SK-N-SH (cell line): Measurements from ENCODE around the gene ACO1.

Source experiments
- ELF1 ChIP-seq: IDR thresholded peaks from 2 replicates; pipeline ENCODE4 v1.4.0; 2012
- MXI1 ChIP-seq: IDR thresholded peaks from 2 replicates; pipeline ENCODE4 v1.6.1; 2012; ENCODE audit warnings: mild to moderate bottlenecking, low read depth, low read length, improper control_type of control experiment
- POLR2AphosphoS5 ChIP-seq: IDR thresholded peaks from 2 replicates; pipeline ENCODE4 v1.6.1; 2012; ENCODE audit warnings: low read depth, low read length
- RAD21 ChIP-seq: IDR thresholded peaks from 2 replicates; pipeline ENCODE4 v1.6.1; 2012; ENCODE audit warnings: mild to moderate bottlenecking, low read length
- TF ChIP-seq, protein P1 (sequence below): fragments of 200-600 bp; sonication (generic); IDR thresholded peaks from 2 replicates; pipeline ENCODE4 v1.6.1; 2017; ENCODE audit warnings: antibody characterized with exemption, mild to moderate bottlenecking, moderate library complexity
- TF ChIP-seq, protein P2 (sequence below): IDR thresholded peaks from 2 replicates; pipeline ENCODE4 v1.4.0; 2012; ENCODE audit warnings: low read depth

DNA sequence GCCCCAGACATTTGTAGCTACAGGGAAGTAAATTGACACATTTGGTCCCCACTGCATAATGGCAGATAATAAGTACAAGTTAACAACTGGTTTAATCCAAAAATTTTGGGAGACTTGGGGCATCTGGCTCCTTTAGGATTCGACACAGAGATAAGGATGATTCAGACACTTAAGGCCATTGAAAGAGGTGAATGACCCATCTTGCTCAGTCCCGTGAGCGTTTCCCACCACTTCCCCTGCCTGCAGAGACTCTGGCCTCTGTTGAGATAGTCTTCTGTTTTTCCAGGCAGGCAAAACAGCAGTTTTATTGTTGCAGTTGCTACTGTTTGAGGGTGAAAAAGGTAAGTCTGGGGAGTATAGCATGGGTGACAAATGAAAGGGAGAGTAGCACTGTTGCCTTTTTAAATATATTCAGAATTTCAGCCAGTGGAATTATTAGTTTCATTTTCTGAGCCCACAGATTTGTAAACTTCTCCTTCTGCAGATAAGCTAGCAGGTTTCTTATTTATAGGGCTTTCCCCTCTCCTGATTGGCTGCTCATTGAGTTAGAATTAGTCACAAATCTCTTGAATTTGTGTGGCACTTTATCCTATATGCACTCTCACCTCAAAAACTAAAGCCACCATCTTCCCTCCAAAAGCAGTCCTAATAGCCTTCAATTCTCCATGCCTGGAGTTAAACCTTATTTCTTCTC, 19.3 kb downstream of the ACO1 start:
- TF ChIP-seq MXI1 (no peak), ELF1 (no peak), POLR2AphosphoS5 (no peak), RAD21 (no peak)
- TF ChIP-seq, protein P1, sequence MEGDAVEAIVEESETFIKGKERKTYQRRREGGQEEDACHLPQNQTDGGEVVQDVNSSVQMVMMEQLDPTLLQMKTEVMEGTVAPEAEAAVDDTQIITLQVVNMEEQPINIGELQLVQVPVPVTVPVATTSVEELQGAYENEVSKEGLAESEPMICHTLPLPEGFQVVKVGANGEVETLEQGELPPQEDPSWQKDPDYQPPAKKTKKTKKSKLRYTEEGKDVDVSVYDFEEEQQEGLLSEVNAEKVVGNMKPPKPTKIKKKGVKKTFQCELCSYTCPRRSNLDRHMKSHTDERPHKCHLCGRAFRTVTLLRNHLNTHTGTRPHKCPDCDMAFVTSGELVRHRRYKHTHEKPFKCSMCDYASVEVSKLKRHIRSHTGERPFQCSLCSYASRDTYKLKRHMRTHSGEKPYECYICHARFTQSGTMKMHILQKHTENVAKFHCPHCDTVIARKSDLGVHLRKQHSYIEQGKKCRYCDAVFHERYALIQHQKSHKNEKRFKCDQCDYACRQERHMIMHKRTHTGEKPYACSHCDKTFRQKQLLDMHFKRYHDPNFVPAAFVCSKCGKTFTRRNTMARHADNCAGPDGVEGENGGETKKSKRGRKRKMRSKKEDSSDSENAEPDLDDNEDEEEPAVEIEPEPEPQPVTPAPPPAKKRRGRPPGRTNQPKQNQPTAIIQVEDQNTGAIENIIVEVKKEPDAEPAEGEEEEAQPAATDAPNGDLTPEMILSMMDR: no peak
- TF ChIP-seq, protein P2, sequence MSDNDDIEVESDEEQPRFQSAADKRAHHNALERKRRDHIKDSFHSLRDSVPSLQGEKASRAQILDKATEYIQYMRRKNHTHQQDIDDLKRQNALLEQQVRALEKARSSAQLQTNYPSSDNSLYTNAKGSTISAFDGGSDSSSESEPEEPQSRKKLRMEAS: no peak
